ENCODE measurements around the gene HLCS. TPM values are rescaled to one million over a fixed set of nuclear protein-coding genes. Genes with fewer than 3 reads are reported as not detected.

HLCS gene
- total RNA-seq, 4 donors from 2014 or later, result 3.1 to 19.4 (median 8.9) TPM

DNA sequence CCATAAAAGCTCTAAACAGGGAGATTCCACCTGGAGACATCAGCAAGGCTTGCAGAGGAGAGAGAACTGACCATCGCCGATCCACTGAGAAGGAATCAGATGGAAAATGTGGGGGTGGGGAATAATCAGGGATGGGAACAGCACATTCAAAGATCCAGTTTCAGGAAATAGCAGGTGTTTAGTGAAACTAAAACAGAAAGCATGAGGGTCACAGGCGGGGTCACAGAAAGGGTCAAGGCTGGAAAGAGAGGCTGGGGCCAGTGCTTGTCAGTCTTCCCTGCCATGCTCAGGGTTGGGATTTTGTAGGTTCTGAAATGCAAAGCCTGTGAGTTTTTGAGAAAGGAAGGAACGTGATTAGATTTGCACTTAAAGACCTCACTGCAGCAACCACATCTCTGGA lies 103.2 kb downstream of the HLCS start:
- 92 to 94% methylated on average over 4 of the region's 4 CpGs for WGBS, 2 donors
- intact Hi-C loops (cut with DNase I; ENCODE audit: low total_unique reads), result no loop called here
- no peak for DNase-seq (ENCODE audit: low spot score in 2 of 2)
- H3K4me3 ChIP-seq (ENCODE audit: low read depth, poor library complexity, severe bottlenecking), result no peak overlapping the region
- no peak for TF ChIP-seq POLR2A (IDR thresholded peaks at IDR 0.05)
- TF ChIP-seq, protein P1, sequence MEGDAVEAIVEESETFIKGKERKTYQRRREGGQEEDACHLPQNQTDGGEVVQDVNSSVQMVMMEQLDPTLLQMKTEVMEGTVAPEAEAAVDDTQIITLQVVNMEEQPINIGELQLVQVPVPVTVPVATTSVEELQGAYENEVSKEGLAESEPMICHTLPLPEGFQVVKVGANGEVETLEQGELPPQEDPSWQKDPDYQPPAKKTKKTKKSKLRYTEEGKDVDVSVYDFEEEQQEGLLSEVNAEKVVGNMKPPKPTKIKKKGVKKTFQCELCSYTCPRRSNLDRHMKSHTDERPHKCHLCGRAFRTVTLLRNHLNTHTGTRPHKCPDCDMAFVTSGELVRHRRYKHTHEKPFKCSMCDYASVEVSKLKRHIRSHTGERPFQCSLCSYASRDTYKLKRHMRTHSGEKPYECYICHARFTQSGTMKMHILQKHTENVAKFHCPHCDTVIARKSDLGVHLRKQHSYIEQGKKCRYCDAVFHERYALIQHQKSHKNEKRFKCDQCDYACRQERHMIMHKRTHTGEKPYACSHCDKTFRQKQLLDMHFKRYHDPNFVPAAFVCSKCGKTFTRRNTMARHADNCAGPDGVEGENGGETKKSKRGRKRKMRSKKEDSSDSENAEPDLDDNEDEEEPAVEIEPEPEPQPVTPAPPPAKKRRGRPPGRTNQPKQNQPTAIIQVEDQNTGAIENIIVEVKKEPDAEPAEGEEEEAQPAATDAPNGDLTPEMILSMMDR (IDR thresholded peaks at IDR 0.05), result no peak

DNA sequence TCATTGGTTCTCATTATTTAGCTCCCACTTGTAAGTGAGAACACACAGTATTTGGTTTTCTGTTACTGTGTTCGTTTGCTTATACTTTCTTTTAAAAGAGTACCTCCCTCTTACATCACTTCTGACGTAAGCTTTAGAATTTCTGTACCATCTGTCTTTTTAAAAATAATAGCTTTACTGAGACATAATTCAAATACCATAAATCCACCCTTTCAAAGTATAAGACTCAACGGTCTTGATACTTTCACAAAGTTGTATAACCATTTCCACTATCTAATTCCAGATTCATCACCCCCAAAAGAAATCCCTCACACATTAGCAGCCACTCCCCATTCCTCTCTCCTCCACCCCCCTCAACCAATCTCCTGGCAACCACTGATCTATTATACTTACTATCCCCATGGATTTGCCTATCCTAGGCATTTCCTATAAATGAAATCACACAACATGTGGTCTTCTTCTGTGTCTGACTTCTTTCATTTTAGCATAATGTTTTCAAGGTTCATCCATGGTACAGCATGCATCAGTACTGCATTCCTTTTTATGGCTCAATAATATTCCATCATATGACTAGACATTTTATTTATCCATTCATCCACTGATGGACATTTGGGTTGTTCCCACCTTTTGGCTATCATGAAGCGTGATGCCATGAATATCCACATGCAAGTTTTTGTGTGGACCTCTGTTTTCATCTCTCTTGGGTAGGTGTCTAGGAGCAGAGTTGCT lies 104.7 kb downstream of the HLCS start:
- TF ChIP-seq POLR2A (IDR thresholded peaks at IDR 0.05), result no peak
- TF ChIP-seq, protein P1 (IDR thresholded peaks at IDR 0.05), result no peak
- DNase-seq (ENCODE audit: low spot score in 2 of 2), result no peak
- no peak overlapping the region for H3K4me3 ChIP-seq (ENCODE audit: low read depth, poor library complexity, severe bottlenecking)
- WGBS, 2 donors, result 94% methylated on average over 4 of the region's 4 CpGs
- intact Hi-C loops (cut with DNase I; ENCODE audit: low total_unique reads), result no loop called here

GRCh38 chr21:36860736-36861594 lies 105.5 kb downstream of the HLCS start:
- no peak overlapping the region for H3K4me3 ChIP-seq (ENCODE audit: low read depth, poor library complexity, severe bottlenecking)
- 84 to 88% methylated on average over 8 of the region's 8 CpGs for WGBS, 2 donors
- TF ChIP-seq, protein P1 (IDR thresholded peaks at IDR 0.05), result no peak
- TF ChIP-seq POLR2A (IDR thresholded peaks at IDR 0.05), result no peak
- no peak for DNase-seq (ENCODE audit: low spot score in 2 of 2)
- intact Hi-C loops (cut with DNase I; ENCODE audit: low total_unique reads), result no loop called here

GRCh38 chr21:36859744-36860501 lies 106.5 kb downstream of the HLCS start:
- DNase-seq (ENCODE audit: low spot score in 2 of 2), result peak; percentile 60 to 92
- intact Hi-C loops (cut with DNase I; ENCODE audit: low total_unique reads), result no loop called here
- H3K4me3 ChIP-seq (ENCODE audit: low read depth, poor library complexity, severe bottlenecking), result no peak overlapping the region
- no peak for TF ChIP-seq POLR2A (IDR thresholded peaks at IDR 0.05)
- TF ChIP-seq, protein P1 (IDR thresholded peaks at IDR 0.05), result no peak
- WGBS, 2 donors, result 74 to 79% methylated on average over 8 of the region's 8 CpGs

GRCh38 chr21:36858320-36858957 lies 108.0 kb downstream of the HLCS start:
- no peak for TF ChIP-seq POLR2A (IDR thresholded peaks at IDR 0.05)
- TF ChIP-seq, protein P1 (IDR thresholded peaks at IDR 0.05), result no peak
- WGBS, 2 donors, result 93 to 95% methylated on average over 7 of the region's 7 CpGs
- H3K4me3 ChIP-seq (ENCODE audit: low read depth, poor library complexity, severe bottlenecking), result no peak overlapping the region
- intact Hi-C loops (cut with DNase I; ENCODE audit: low total_unique reads), result no loop called here
- DNase-seq (ENCODE audit: low spot score in 2 of 2), result no peak
